Measurements from ENCODE around the gene TYMS.

Gene TYMS

GRCh38 chr18:713135-713490 is 55.7 kb downstream of the TYMS start:
- no peak for DNase-seq

GRCh38 chr18:715626-716025 is 58.2 kb downstream of the TYMS start:
- DNase-seq, result no peak

GRCh38 chr18:717003-717402 is 59.5 kb downstream of the TYMS start:
- DNase-seq, result no peak
